ENCODE results near the gene OR4D1.

The OR4D1 gene

DNA sequence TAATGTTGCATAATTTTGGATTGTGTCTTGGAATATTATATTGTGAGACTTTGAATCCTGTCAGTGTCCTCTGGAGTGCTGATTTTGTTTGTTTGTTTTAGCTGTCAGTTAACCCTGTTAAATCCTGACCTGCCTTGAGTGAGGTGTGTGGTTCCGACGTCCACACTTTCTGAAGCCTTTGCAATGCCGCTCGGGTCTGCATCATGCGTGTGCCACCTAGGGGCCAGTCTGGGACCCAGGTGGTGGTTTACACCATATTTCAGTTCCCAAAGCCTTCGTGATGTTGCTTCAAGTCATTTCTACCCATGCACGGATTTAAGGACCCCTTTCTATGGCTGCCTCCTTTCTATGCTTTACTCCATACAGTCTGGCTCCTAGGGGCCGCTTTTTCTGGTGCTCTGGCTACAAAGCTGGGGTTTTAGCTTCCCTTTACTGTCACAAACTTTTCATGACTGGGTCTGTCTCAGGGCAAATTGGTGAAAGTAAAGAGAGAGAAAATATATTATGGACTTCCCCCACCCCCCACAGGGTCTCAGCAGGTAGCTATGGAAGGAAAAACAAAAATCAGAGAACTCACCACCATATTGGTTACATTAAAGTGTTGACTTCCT is 11.4 kb upstream of the OR4D1 start:
- TF ChIP-seq, protein P1, sequence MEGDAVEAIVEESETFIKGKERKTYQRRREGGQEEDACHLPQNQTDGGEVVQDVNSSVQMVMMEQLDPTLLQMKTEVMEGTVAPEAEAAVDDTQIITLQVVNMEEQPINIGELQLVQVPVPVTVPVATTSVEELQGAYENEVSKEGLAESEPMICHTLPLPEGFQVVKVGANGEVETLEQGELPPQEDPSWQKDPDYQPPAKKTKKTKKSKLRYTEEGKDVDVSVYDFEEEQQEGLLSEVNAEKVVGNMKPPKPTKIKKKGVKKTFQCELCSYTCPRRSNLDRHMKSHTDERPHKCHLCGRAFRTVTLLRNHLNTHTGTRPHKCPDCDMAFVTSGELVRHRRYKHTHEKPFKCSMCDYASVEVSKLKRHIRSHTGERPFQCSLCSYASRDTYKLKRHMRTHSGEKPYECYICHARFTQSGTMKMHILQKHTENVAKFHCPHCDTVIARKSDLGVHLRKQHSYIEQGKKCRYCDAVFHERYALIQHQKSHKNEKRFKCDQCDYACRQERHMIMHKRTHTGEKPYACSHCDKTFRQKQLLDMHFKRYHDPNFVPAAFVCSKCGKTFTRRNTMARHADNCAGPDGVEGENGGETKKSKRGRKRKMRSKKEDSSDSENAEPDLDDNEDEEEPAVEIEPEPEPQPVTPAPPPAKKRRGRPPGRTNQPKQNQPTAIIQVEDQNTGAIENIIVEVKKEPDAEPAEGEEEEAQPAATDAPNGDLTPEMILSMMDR (IDR thresholded peaks at IDR 0.05) = peak; percentile 71

DNA sequence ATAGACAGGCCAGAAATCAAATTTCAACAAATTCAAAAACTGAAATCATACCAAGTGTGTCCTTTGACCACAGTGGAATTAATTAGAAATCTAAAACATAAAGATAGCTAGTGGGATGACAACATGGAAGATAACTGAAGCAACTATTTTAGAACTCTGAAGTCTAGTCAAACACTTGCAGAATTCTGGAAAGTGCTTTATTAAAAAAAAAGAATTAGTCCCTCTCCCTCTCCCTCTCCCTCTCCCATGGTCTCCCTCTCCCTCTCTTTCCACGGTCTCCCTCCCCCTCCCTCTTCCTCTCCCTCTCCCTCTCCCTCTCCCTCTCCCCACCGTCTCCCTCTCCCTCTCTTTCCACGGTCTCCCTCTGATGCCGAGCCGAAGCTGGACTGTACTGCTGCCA is 6.7 kb upstream of the OR4D1 start:
- TF ChIP-seq, protein P1 (IDR thresholded peaks at IDR 0.05) = no peak

- TF ChIP-seq, protein P1 (IDR thresholded peaks at IDR 0.05) = no peak
These were observed 3.4 kb upstream of the OR4D1 start for GRCh38 chr17:58144801-58145200.

GRCh38 chr17:58148609-58149008 is 425 bp downstream of the OR4D1 start:
- TF ChIP-seq, protein P1 (IDR thresholded peaks at IDR 0.05) = no peak

GRCh38 chr17:58150394-58150793 is 2.2 kb downstream of the OR4D1 start:
- TF ChIP-seq, protein P1 (IDR thresholded peaks at IDR 0.05) = no peak

DNA sequence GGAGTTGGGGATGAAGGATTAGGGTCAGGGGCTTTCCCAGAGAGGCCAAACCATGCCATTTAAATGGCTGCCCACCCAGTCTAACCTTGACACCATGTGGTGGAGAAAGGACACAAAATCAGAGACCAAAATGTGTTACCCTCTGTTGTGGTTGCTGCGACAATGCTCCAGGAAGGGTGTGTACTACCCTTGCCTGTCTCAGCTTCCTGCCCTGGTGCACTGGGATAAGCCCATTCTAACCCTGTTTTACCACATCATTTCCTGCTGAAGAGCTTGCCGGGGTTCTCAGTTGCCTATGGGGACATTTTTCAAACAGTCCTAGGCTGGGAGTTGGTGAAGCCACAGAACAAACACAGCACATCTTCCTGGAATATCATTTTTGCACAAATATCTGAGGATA is 4.9 kb downstream of the OR4D1 start:
- TF ChIP-seq, protein P1 (IDR thresholded peaks at IDR 0.05) = no peak

DNA sequence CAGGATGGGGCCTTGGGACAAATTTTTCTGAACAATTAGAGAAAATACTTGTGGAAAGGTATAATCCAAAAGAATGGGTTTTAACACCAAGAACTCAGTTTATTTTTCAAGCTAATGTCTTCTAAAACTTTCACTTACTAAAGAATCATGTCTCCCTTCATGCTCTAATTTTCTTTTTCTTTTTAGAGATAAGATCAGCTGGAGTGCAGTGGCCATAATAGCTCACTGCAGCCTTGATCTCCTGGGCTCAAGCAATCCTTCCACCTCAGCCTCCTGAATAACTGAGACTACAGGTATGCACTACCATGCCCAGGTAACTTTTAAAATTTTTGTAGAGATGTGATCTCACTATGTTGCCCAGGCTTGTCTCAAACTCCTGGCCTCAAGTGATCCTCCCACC is 5.5 kb downstream of the OR4D1 start:
- TF ChIP-seq, protein P1 (IDR thresholded peaks at IDR 0.05) = no peak
